Sciatic nerve (tissue), 2 donors: Measurements from ENCODE around the gene CELF4. TPM values are rescaled to one million over a fixed set of nuclear protein-coding genes. Genes with fewer than 3 reads are reported as not detected.
A peak's percentile ranks its signal among the peaks of the same experiment; 100 is the strongest.

Experiments used
- ATAC-seq: fragments of 200-7000 bp; cut with Tn5 transposase; one replicate; pipeline ENCODE4 v1.9.1; 2020; ENCODE audit warnings: mild to moderate bottlenecking, moderate library complexity
- DNase-seq: peaks from one replicate; pipeline ENCODE4 v3.0.0-alpha.2; 2020; ENCODE audit warnings: low spot score
- intact Hi-C: fragments of 100-400 bp; cut with DNase I; formaldehyde crosslinking; loops from one replicate; pipeline ENCODE4 v1.14.2; 2022
- total RNA-seq: library from RNA; stranded (reverse); fragmentation: NEBNext Ultra II Directional; extraction: Animal tissue kit (Norgen Biotek cat#: 25700); gene quantifications from one replicate; pipeline ENCODE4 v1.2.1, GENCODE V29; 2021
- donor health status: DM: no; HTN: no; CAD: no.
- donor health status: DM: no; HTN: no; CAD: no.

The CELF4 gene
- total RNA-seq, 1 donor from 2014 or later: 0.45 TPM

GRCh38 chr18:37252342-37252741 lies 313.3 kb downstream of the CELF4 start:
- ATAC-seq: no peak
- intact Hi-C loops: no loop called here
- no peak for DNase-seq

DNA sequence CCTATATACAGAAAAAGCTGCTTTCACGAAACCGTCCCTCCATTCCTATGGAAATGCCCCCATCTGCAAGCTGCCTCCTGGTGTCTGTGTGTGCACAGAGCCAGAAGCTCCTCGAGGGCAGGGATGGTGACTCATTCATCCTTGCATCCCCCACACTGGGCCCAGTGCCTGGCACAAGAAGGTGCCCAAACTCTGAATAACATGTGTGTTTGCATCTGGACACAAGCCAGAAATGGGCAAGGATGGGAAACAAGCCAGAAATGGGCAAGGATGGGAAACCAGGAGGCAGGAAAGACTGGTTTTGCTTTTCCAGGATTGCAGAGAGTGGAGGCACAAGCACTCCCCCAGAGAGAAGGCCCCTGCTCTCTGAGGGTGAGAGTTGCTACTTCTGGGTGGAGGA lies 313.9 kb downstream of the CELF4 start:
- no peak for DNase-seq
- ATAC-seq: no peak
- intact Hi-C loops: no loop called here

- intact Hi-C loops: no loop called here
- no peak for ATAC-seq
- no peak for DNase-seq
Observed at GRCh38 chr18:37249895-37250618, 315.5 kb downstream of the CELF4 start.

DNA sequence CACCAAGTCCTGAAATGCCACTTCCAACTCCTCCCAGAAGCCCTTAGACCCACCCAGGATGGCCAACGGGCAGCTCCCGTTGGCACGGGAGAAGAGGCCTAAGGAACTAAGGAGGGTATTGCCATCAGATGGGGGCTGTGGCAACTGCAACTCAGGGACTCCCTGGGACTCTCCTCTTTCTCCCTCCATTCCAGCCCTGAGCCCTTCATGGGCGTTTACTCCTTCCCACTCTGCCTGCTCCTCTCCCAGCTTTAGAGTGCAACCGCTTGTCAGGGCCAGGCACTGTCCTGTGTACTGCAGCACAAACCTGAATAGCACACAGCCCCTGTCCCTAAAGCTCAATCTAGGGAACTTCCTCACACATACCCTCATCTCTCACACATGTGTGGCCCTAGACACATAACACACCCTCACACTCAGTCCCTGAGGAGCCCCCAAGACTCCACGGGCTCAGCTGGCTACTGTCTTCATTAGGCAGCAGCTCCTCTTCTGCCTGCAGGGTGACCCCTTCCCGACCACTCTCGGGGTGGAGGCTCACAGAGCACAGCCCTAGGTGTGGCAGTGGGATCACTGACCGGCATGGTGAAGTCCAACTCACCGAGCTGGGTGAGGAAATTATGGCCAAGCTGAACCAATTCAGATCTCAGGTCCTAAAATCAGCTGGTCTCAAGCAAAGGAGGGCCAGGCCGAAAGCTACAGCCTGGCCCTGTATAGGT lies 316.3 kb downstream of the CELF4 start:
- DNase-seq (no peak), ATAC-seq (no peak)
- intact Hi-C loops: no loop called here

- ATAC-seq (no peak), DNase-seq (no peak)
- intact Hi-C loops: no loop called here
Observed at GRCh38 chr18:37248281-37248680, 317.3 kb downstream of the CELF4 start.

- no peak for ATAC-seq
- intact Hi-C loops: no loop called here
- no peak for DNase-seq
Observed at GRCh38 chr18:37247497-37248161, 318.0 kb downstream of the CELF4 start.

DNA sequence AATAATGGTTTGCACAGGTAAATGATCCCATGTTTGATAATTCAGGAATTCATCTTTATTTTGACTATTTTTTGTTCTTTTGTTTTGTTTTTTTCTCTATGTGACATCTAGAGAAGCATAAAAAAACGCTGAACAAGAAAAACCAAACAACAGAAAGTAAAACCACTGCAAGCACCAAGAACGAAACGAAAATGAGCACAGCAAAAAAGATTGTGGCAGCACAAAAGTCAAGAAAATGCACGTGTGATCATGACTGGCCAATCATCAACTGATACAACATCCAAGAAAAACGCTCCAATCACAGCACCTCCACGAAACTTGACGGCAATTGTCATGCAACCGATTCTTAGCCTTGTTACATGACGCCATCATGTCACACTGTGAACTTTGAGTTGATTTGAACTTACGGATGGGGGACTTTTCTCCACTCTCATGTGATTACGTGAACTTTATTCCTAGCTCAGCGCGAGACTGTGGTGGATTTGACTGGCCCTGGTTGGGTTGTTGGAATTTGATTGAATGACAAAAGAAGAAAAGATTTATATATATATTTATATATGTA lies 318.7 kb downstream of the CELF4 start:
- ATAC-seq (no peak), DNase-seq (no peak)
- intact Hi-C loops: no loop called here

DNA sequence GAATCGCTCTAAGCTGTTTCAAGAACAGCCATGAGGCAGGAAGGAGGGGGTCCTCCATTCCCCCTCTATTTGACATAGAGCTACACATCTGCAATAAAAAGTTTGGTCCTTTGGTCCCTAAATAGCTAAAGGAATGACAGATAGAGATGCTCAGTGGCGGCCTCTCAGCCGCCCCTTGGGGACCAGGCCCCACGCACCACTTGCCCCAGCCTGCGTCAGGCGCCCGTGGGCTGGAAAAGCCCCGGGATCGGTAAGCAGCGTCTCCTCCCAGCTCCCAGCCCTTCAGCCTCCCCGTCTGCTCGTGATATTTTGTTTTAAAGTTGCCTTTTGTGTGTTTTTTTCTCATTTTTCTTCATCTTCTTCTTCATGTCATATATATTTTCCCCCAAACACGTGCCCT lies 321.0 kb downstream of the CELF4 start:
- intact Hi-C loops: no loop called here
- no peak for DNase-seq
- ATAC-seq: no peak

- no peak for DNase-seq
- intact Hi-C loops: no loop called here
- no peak for ATAC-seq
Observed at GRCh38 chr18:37243741-37244140, 321.9 kb downstream of the CELF4 start.

DNA sequence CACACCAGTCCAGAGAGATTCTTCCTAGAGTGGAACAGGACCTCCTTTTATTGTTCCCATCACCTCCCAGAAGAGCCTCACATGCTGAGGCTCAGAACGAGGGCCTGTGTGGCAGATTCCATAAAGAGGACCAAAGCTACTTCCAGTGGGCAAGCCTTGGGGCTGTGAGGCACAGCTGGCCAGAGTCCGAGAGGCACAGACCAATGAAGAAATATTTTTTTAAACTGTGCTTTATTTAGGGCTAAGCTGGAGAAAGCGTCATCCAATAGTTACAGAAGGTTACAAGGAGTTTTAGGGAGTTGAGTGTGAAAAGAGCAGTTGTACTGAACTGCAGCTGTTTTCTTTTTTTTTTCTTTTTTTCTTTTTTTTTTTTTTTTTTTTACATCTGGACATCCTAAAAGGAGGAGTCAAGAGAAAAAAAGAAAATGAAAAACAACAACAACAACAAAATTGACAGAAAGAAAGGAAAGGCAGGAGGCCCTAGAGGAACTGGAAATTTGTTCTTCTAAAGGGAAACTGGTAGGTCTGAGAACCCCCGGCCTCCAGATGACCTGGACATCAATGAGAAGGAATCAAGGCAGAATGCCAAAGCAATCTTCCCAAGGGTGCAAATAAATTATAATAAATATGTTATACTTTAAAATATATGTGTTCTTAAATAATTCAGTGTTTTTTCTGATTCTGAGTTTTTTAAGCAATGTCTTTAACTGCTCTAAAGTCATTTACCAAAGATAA lies 322.6 kb downstream of the CELF4 start:
- peak; percentile 36 for ATAC-seq
- intact Hi-C loops: no loop called here
- DNase-seq: no peak

DNA sequence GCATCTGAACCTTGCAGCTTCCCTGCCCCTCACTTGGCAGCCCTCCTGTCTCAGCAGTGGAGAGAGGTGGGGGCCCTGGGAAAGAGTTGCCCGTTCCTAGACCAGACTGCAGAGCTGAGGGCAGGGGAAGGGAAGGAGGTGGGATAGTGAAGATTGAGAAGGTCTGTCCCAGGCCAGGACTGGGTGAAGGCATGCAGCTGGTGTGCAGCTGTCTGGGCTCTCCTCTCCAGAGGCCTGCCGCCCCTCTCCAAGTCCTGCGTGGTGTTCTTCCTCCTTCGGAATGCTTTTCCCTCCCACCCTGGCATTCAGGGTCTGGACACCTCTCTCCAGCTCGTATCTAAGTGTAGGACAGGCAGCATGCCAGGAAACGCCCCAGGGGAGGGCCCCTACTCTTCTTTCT lies 323.5 kb downstream of the CELF4 start:
- intact Hi-C loops: no loop called here
- DNase-seq (no peak), ATAC-seq (no peak)

DNA sequence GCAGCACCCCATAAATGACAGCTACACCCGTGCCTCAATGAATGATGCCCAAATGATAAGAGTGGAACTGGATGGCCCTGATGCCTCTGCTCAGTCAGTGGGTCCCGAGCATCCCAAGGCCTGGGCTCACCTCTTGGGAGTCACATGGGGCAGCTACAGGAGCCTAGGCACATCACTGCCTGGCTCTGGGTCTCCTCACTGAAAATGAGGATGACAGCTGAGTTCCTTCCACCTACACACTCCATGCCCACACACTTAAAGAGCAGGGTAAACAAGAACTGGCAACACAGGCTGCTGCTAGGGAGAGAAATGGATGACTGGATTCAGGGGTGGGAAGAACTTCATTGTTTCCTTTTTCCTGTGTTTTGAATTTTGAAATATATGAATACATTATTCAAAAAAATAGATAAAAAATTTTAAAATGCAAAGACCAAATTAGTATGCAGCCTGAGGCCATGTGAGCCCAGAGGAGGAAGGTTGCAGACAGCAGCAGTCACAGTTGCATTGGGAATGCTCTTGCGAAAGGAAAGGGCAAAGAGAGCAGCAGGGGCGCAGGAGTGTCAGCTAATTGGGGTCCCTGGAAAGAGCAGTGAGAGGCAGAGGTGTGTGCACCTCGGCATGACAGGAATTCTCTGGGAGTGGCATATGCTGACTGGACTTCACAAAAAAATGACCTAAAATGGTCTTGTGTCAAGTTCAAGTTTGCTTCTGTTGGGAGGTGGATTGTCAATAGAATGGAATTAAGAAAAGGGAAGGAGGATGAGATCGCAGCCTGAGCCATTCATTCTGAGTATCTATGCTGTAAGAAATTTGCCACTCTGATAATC lies 327.1 kb downstream of the CELF4 start:
- no peak for DNase-seq
- intact Hi-C loops: no loop called here
- no peak for ATAC-seq

DNA sequence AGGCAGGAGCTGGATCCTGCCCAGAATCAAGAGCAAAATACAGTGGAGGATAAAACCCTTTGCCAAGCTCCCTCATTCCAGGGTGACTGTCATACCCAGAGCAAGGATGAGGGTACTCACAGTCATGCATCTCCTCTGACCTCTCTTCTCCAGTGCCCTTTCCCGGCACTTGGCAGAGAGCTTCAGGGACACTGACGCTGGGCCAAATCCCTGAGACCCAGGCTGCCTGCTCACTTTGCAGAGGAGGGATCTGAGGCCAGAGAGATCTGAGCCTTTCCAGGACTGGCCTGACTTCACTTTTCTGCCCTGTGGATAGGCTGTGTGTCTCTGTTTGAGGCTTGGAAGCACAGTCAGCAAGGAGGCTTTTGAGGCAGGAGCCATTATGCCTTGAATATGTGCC lies 330.0 kb downstream of the CELF4 start:
- ATAC-seq: peak; percentile 28
- no peak for DNase-seq
- intact Hi-C loops: no loop called here

DNA sequence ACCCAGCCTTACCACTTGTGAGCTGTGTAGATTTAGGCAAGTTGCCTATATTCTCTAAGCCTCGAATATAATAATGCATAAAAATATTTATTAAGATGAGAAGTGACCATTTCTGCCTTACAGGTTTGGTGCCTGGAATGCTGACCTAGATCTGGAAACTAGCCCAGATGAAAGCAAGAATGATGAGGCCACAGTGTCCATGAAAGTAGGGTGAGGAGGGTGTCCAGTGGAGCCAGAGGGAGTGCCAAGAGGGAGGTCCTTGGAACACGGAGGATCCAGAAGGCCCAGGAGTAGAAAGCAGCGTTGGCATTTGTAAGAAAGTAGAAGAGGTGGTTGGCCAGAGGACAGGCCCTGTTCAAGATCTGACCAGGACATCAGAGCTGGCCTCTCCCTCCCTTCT lies 334.3 kb downstream of the CELF4 start:
- no peak for DNase-seq
- no peak for ATAC-seq
- intact Hi-C loops: no loop called here

GRCh38 chr18:37230768-37231167 lies 334.8 kb downstream of the CELF4 start:
- no peak for DNase-seq
- intact Hi-C loops: no loop called here
- ATAC-seq: no peak

DNA sequence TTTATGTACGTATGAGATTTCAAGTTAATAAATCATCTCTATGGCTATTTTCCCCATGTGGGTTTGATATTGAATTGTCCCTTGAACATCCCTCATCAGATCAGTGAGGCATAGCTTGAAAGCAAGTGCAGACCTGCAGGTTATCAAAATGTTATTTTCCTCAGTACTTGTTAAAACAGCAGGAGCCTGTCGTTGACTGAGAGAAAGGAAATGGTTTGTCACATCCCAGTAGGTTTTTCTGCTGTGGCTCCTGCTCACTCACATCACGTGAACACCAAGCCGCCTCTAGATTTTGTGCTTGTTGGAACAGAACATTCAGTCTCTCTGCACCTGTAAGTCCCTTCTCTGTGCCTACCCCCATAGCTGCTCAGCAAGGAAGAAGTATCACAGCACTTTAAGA lies 340.3 kb downstream of the CELF4 start:
- DNase-seq (no peak), ATAC-seq (no peak)
- intact Hi-C loops: no loop called here

- ATAC-seq: peak; percentile 52
- intact Hi-C loops: no loop called here
- DNase-seq: no peak
Observed at GRCh38 chr18:37222999-37223378, 342.6 kb downstream of the CELF4 start.

GRCh38 chr18:37222354-37222998 lies 343.1 kb downstream of the CELF4 start:
- no peak for DNase-seq
- ATAC-seq: peak; percentile 44
- intact Hi-C loops: no loop called here
